OCI-LY1 (cell line): Measurements from ENCODE around the gene DIP2C.
"Not testable (repeated sequence)": the region's sequence is repeated elsewhere in the genome, so short reads cannot be mapped to it uniquely, and the experiment has no call there.

Experiments used
- H2AFZ ChIP-seq: fragments of 200-600 bp; sonication (generic), shearing (Covaris generic); 2 replicates; pipeline ENCODE4 v1.6.0; 2014; ENCODE audit warnings: antibody characterized with exemption, mild to moderate bottlenecking, low read length
- H3F3A ChIP-seq: fragments of 200-600 bp; sonication (generic), shearing (Covaris generic); 2 replicates; pipeline ENCODE4 v1.6.0; 2014; ENCODE audit warnings: mild to moderate bottlenecking, antibody characterized with exemption, low read length, moderate library complexity; ENCODE audit not compliant: insufficient read depth
- H3K27ac ChIP-seq: fragments of 200-600 bp; sonication (generic); 2 replicates; pipeline ENCODE4 v1.5.1; 2014; ENCODE audit warnings: low read length, mixed run types, mild to moderate bottlenecking, low read depth; ENCODE audit not compliant: poor library complexity, severe bottlenecking
- H3K27me3 ChIP-seq: fragments of 200-600 bp; sonication (generic); 2 replicates; pipeline ENCODE4 v1.6.0; 2014; ENCODE audit warnings: antibody characterized with exemption, mild to moderate bottlenecking, low read length, moderate library complexity; ENCODE audit not compliant: insufficient read depth
- H3K36me3 ChIP-seq: fragments of 200-600 bp; sonication (generic); 2 replicates; pipeline ENCODE4 v1.6.1; 2014; ENCODE audit warnings: mild to moderate bottlenecking, antibody characterized with exemption, low read length, moderate library complexity, mixed read lengths; ENCODE audit not compliant: insufficient read depth
- H3K4me1 ChIP-seq: fragments of 200-600 bp; sonication (generic); 2 replicates; pipeline ENCODE4 v1.5.1; 2014; ENCODE audit warnings: mild to moderate bottlenecking, low read length, moderate library complexity; ENCODE audit not compliant: insufficient read depth, severe bottlenecking
- H3K4me2 ChIP-seq: fragments of 200-600 bp; sonication (generic), shearing (Covaris generic); 2 replicates; pipeline ENCODE4 v1.6.1; 2014; ENCODE audit warnings: low read length
- H3K4me3 ChIP-seq: fragments of 200-600 bp; sonication (generic); 2 replicates; pipeline ENCODE4 v1.5.1; 2014; ENCODE audit warnings: low read length, low read depth, mild to moderate bottlenecking, mixed read lengths; ENCODE audit not compliant: poor library complexity, severe bottlenecking
- H3K79me2 ChIP-seq: fragments of 200-600 bp; shearing (Covaris generic); 2 replicates; pipeline ENCODE4 v1.6.1; 2016; ENCODE audit warnings: mixed run types, low read length, mixed read lengths; ENCODE audit not compliant: insufficient read depth
- H3K9ac ChIP-seq: fragments of 200-600 bp; sonication (generic), shearing (Covaris generic); 2 replicates; pipeline ENCODE4 v1.6.1; 2014; ENCODE audit warnings: mild to moderate bottlenecking, low read length, mixed read lengths
- H3K9me2 ChIP-seq: fragments of 200-600 bp; sonication (generic), shearing (Covaris generic); 2 replicates; pipeline ENCODE4 v1.6.1; 2014; ENCODE audit warnings: low read depth, mild to moderate bottlenecking, low read length, mixed read lengths
- H3K9me3 ChIP-seq: fragments of 200-600 bp; shearing (Covaris generic); 2 replicates; pipeline ENCODE4 v1.6.1; 2014; ENCODE audit warnings: low read length, mixed read lengths
- H4K20me1 ChIP-seq: fragments of 200-600 bp; sonication (generic), shearing (Covaris generic); 2 replicates; pipeline ENCODE4 v1.6.0; 2016; ENCODE audit warnings: mild to moderate bottlenecking, low read length; ENCODE audit not compliant: insufficient read depth
- EZH2 ChIP-seq: fragments of 200-600 bp; sonication (generic), shearing (Covaris generic); IDR thresholded peaks from 2 replicates; pipeline ENCODE4 v1.8.0; 2017; ENCODE audit warnings: borderline replicate concordance, mixed run types, mild to moderate bottlenecking, antibody characterized with exemption, low read length, moderate library complexity, mixed read lengths
- TF ChIP-seq, protein P1 (sequence below): fragments of 200-600 bp; sonication (generic), shearing (Covaris generic); IDR thresholded peaks from 2 replicates; pipeline ENCODE4 v1.5.1; 2017; ENCODE audit warnings: mild to moderate bottlenecking, antibody characterized with exemption, low read length, moderate library complexity, mixed read lengths

DIP2C gene

DNA sequence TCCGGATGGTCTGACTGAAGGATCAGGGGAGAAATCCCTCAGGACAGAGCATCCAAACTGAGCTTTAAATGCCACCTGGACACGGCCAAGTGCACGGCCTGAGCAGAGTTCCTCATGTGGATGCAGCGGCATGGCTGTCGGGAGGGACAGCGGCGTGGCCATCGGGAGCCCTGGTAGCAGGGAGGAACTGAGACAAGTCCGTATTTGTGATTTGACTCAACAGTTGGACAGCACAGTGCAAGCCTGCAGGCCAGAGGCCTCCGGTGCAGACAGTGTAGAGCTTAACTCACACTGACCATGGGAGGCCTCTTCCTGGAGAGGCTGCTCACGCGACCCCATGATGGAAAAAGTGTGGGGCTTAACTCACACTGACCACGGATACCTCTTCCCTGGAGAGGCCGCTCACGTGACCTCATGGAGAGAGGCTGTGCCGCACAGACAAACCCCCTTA lies 207.4 kb downstream of the DIP2C start:
- H3K27ac ChIP-seq, result no peak overlapping the region
- H3K9me3 ChIP-seq, result no peaks in the 10 kb centered on the region
- no peaks in the 10 kb centered on the region for H4K20me1 ChIP-seq
- no peak overlapping the region for H3K4me2 ChIP-seq
- no peaks in the 10 kb centered on the region for H3K9me2 ChIP-seq
- peaks cover 31% of the 10 kb centered on the region for H3K4me1 ChIP-seq
- no peak overlapping the region for H2AFZ ChIP-seq
- peaks cover 88% of the 10 kb centered on the region for H3K36me3 ChIP-seq
- H3K4me3 ChIP-seq, result no peak overlapping the region
- H3F3A ChIP-seq, result no peaks in the 10 kb centered on the region
- TF ChIP-seq EZH2, result no peak
- no peaks in the 10 kb centered on the region for H3K79me2 ChIP-seq
- no peaks in the 10 kb centered on the region for H3K27me3 ChIP-seq
- no peak overlapping the region for H3K9ac ChIP-seq

DNA sequence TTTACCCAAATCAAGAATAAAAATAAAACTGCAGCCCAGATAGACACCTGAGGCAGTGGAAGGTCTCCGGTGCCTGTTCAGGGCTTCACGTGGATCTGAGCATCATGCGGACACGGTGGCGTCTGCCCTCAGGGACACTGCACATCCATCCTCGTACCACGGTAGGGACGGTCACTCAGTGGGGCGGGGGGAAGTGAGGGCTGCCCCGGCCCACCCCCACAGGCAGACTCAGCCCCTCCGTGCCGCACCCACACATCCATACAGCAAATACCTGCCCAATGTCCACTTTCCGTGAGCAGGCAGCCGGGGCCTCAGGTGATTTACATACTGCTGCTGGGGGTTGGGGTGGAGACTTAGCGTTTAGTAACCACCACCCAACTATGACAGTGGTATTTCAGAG lies 207.8 kb downstream of the DIP2C start:
- no peak overlapping the region for H3K9ac ChIP-seq
- H3K4me2 ChIP-seq, result no peak overlapping the region

DNA sequence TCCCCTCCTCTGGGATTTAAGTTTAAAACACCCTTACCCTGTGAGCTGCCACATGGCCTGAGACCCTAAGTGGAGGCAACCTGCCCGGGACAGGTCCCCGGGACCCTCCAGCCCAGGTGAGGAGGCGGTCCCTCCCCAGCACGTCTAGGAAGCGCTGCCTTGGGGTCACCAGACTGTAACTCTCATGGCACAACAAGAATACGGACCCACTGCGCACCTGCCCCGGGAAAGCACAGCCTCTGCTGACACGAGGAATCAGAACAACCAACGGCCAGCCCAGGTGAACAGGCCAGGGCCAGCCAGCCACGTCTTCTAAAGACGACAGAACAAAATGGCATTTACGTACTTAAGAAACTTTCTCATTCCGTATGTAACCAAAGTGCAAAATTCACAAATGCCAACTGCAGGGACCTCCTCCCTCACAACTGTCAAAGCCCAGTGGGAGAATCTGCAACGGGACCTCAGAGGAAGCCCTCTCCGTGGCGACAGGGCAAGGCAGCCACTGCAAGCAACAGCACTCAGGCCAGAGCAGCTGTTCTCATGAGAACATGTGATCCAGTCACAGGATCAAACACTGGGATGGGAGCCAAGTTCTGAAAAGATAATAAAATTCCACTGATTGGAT lies 208.4 kb downstream of the DIP2C start:
- Histone ChIP-seq H3K4me2 (no peak overlapping the region), H3K27me3 (no peaks in the 10 kb centered on the region), H2AFZ (no peak overlapping the region), H3K4me1 (peaks cover 20% of the 10 kb centered on the region), H3F3A (no peaks in the 10 kb centered on the region), H3K9me3 (no peaks in the 10 kb centered on the region), H4K20me1 (no peaks in the 10 kb centered on the region), H3K36me3 (peaks cover 87% of the 10 kb centered on the region), H3K27ac (no peak overlapping the region), H3K9ac (no peak overlapping the region), H3K9me2 (no peaks in the 10 kb centered on the region), H3K79me2 (no peaks in the 10 kb centered on the region), H3K4me3 (no peak overlapping the region)
- no peak for TF ChIP-seq EZH2
- TF ChIP-seq, protein P1, sequence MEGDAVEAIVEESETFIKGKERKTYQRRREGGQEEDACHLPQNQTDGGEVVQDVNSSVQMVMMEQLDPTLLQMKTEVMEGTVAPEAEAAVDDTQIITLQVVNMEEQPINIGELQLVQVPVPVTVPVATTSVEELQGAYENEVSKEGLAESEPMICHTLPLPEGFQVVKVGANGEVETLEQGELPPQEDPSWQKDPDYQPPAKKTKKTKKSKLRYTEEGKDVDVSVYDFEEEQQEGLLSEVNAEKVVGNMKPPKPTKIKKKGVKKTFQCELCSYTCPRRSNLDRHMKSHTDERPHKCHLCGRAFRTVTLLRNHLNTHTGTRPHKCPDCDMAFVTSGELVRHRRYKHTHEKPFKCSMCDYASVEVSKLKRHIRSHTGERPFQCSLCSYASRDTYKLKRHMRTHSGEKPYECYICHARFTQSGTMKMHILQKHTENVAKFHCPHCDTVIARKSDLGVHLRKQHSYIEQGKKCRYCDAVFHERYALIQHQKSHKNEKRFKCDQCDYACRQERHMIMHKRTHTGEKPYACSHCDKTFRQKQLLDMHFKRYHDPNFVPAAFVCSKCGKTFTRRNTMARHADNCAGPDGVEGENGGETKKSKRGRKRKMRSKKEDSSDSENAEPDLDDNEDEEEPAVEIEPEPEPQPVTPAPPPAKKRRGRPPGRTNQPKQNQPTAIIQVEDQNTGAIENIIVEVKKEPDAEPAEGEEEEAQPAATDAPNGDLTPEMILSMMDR, result no peak

More for the DNA sequence above, 207.8 kb downstream of the DIP2C start:
- no peaks in the 10 kb centered on the region for H3K27me3 ChIP-seq
- H3K4me3 ChIP-seq, result no peak overlapping the region
- H4K20me1 ChIP-seq, result no peaks in the 10 kb centered on the region
- H3K27ac ChIP-seq, result no peak overlapping the region
- H3K36me3 ChIP-seq, result peaks cover 87% of the 10 kb centered on the region
- no peak overlapping the region for H2AFZ ChIP-seq
- no peak for TF ChIP-seq EZH2
- H3K9me2 ChIP-seq, result no peaks in the 10 kb centered on the region
- H3F3A ChIP-seq, result no peaks in the 10 kb centered on the region
- no peaks in the 10 kb centered on the region for H3K9me3 ChIP-seq
- H3K79me2 ChIP-seq, result no peaks in the 10 kb centered on the region
- peaks cover 26% of the 10 kb centered on the region for H3K4me1 ChIP-seq

DNA sequence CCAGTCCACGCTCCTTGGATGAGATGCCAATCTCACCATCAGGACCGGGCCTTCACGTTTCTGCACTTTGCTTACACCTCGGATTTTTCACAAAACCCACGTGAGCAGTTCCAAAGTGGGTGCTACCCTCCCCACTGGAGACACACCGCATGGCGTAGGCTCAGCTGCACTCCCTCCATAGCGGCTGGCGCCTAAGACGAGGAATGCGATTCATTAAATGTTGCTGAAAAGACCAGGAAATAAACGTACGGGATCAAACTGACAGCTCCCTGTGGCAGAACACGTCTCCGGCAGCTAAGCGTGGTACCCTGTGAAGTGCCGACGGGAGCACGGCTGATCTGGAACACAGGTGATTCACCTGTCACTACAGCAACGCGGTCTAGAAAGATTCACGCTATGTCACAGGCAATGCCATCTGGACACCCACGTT lies 209.0 kb downstream of the DIP2C start:
- no peak overlapping the region for H3K4me2 ChIP-seq

DNA sequence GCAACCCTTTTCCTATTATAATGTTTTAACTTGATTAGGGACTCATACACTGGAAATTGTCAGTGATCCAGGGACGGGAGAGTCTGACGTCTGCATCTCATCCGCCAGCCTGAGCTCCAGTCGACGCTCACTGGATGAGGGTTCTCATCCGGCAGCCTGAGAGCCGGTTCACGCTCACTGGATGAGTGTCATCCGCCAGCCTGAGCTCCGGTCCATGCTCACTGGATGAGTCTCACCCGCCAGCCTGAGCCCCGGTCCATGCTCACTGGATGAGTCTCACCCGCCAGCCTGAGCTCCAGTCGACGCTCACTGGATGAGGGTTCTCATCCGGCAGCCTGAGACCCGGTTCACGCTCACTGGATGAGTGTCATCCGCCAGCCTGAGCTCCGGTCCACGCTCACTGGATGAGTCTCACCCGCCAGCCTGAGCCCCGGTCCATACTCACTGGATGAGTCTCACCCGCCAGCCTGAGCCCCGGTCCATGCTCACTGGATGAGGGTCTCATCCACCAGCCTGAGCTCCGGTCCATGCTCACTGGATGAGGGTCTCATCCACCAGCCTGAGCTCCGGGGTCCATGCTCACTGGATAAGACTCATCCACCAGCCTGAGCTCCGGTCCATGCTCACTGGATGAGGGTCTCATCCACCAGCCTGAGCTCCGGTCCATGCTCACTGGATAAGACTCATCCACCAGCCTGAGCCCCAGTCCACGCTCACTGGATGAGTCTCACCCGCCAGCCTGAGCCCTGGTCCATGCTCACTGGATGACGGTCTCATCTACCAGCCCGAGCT lies 209.6 kb downstream of the DIP2C start:
- H3K4me1 ChIP-seq, H3K4me3 ChIP-seq, H3K9ac ChIP-seq, H3K4me2 ChIP-seq, H3K27me3 ChIP-seq, H2AFZ ChIP-seq, H3K9me2 ChIP-seq, H3K27ac ChIP-seq, H3F3A ChIP-seq, H3K9me3 ChIP-seq, H3K79me2 ChIP-seq, H4K20me1 ChIP-seq: not testable (repeated sequence)
- H3K36me3 ChIP-seq, result peaks cover 87% of the 10 kb centered on the region

More for the DNA sequence above, 209.0 kb downstream of the DIP2C start:
- H3K9me2 ChIP-seq, result no peaks in the 10 kb centered on the region
- peaks cover 15% of the 10 kb centered on the region for H3K4me1 ChIP-seq
- H3K4me3 ChIP-seq, result no peak overlapping the region
- H3K36me3 ChIP-seq, result peaks cover 87% of the 10 kb centered on the region
- no peaks in the 10 kb centered on the region for H3K27me3 ChIP-seq
- H3K9ac ChIP-seq, result no peak overlapping the region
- no peaks in the 10 kb centered on the region for H4K20me1 ChIP-seq
- TF ChIP-seq, protein P1, result no peak
- TF ChIP-seq EZH2, result no peak
- H3K79me2 ChIP-seq, result no peaks in the 10 kb centered on the region
- no peak overlapping the region for H2AFZ ChIP-seq
- no peaks in the 10 kb centered on the region for H3F3A ChIP-seq
- no peaks in the 10 kb centered on the region for H3K9me3 ChIP-seq
- no peak overlapping the region for H3K27ac ChIP-seq
